Tibial artery (tissue), 4 donors: ENCODE measurements around the gene TPGS2.

Source experiments
- DNase-seq, 2 donors: peaks; one replicate each; pipeline ENCODE4 v3.0.0-alpha.2; 2019
- H3K27ac ChIP-seq, 2 donors: fragments of 200-600 bp; sonication (generic) in 1 of 2; 1 replicate in 1 of 2; 2 replicates in 1 of 2; pipeline ENCODE4 v1.5.1; 2018 to 2019; ENCODE audit warnings: mild to moderate bottlenecking in 1 of 2
- H3K27me3 ChIP-seq, 2 donors: fragments of 200-600 bp; sonication (generic) in 1 of 2; one replicate each; pipeline versions ENCODE4 v1.5.1 to v1.6.0; 2016 to 2019
- H3K36me3 ChIP-seq, 3 donors: fragments of 200-600 bp; sonication (generic) in 2 of 3; one replicate each; pipeline ENCODE4 v1.5.1; 2016 to 2019; ENCODE audit warnings: mild to moderate bottlenecking in 2 of 3
- H3K4me1 ChIP-seq, 4 donors: fragments of 200-600 bp; sonication (generic) in 2 of 4; 1 replicate in 3 of 4; 2 replicates in 1 of 4; pipeline ENCODE4 v1.5.1; 2016 to 2019
- H3K4me3 ChIP-seq, 2 donors: fragments of 200-600 bp; sonication (generic) in 1 of 2; 1 replicate in 1 of 2; 2 replicates in 1 of 2; pipeline ENCODE4 v1.5.1; 2018 to 2019; ENCODE audit warnings: mild to moderate bottlenecking in 2 of 2
- H3K9me3 ChIP-seq, 3 donors: fragments of 200-600 bp; sonication (generic) in 1 of 3; one replicate each; pipeline ENCODE4 v1.5.1; 2016 to 2019
- intact Hi-C: fragments of 100-400 bp; cut with DNase I; formaldehyde crosslinking; loops from one replicate; pipeline ENCODE4 v1.15.0; 2023; ENCODE audit warnings: low total_unique reads
- TF ChIP-seq, protein P1 (sequence below), 2 experiments: fragments of 200-600 bp in 1 of 2; fragments of 450-650 bp in 1 of 2; IDR thresholded peaks; one replicate each; pipeline ENCODE4 v1.5.1; 2017 to 2019; ENCODE audit warnings: antibody characterized with exemption in 2 of 2, mild to moderate bottlenecking in 1 of 2, moderate library complexity in 1 of 2

Gene TPGS2

DNA sequence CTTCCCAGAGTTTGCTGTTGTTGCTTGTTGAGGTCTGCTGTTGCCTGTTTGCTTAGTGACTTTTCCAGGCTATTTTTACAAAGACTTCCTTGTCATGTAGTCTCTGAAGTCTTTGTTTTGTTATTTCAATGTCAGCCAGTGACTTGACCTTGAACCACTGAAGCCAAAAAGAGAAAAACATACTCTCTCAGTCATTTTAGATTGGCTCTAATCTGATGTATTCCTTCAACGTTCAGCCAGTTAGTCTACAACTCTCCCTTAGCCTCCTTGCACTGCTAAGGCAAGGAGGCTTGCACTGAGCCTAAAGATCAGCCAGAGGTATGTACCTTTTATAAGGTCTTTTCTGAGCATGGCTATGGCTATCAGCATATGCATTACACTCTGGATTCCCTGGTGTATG, 28.0 kb upstream of the TPGS2 start:
- Histone ChIP-seq H3K4me3 (no peak overlapping the region), H3K27me3 (no peaks in the 10 kb centered on the region), H3K27ac (no peak overlapping the region), H3K36me3 (peaks cover 10 to 17% (median 12%) of the 10 kb centered on the region in 3 donors), H3K9me3 (peaks cover 0 to 13% (median 7%) of the 10 kb centered on the region in 3 donors), H3K4me1 (peaks cover 0 to 8% (median 5%) of the 10 kb centered on the region in 4 donors)
- intact Hi-C loops = no loop called here
- DNase-seq = no peak
- TF ChIP-seq, protein P1, sequence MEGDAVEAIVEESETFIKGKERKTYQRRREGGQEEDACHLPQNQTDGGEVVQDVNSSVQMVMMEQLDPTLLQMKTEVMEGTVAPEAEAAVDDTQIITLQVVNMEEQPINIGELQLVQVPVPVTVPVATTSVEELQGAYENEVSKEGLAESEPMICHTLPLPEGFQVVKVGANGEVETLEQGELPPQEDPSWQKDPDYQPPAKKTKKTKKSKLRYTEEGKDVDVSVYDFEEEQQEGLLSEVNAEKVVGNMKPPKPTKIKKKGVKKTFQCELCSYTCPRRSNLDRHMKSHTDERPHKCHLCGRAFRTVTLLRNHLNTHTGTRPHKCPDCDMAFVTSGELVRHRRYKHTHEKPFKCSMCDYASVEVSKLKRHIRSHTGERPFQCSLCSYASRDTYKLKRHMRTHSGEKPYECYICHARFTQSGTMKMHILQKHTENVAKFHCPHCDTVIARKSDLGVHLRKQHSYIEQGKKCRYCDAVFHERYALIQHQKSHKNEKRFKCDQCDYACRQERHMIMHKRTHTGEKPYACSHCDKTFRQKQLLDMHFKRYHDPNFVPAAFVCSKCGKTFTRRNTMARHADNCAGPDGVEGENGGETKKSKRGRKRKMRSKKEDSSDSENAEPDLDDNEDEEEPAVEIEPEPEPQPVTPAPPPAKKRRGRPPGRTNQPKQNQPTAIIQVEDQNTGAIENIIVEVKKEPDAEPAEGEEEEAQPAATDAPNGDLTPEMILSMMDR (IDR thresholded peaks at IDR 0.05) = no peak

DNA sequence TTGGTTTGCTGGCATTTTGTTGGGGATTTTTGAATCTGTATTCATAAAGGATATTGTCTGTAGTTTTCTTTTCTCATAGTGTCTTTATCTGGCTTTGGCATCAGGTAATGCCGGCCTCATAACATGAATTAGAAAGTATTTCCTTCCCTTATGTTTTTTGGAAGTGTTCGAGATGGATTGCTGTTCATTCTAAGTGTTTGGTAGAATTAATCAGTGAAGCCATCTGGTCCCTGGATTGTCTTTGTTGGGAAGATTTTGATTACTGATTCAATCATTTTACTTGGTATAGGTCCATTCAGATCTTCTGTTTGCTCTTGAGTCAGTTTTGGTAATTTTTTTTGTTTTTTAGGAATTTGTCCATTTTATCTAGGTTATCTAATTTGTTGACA, 22.4 kb upstream of the TPGS2 start:
- H3K4me1 ChIP-seq = peaks cover 0 to 5% (median 0%) of the 10 kb centered on the region in 4 donors
- peaks cover 0 to 15% (median 7%) of the 10 kb centered on the region in 3 donors for H3K9me3 ChIP-seq
- no peak for DNase-seq
- H3K36me3 ChIP-seq = peaks cover 10 to 14% (median 12%) of the 10 kb centered on the region in 3 donors
- intact Hi-C loops = no loop called here
- TF ChIP-seq, protein P1 (IDR thresholded peaks at IDR 0.05) = no peak
- H3K27me3 ChIP-seq = no peaks in the 10 kb centered on the region
- H3K4me3 ChIP-seq = no peak overlapping the region
- H3K27ac ChIP-seq = no peak overlapping the region

DNA sequence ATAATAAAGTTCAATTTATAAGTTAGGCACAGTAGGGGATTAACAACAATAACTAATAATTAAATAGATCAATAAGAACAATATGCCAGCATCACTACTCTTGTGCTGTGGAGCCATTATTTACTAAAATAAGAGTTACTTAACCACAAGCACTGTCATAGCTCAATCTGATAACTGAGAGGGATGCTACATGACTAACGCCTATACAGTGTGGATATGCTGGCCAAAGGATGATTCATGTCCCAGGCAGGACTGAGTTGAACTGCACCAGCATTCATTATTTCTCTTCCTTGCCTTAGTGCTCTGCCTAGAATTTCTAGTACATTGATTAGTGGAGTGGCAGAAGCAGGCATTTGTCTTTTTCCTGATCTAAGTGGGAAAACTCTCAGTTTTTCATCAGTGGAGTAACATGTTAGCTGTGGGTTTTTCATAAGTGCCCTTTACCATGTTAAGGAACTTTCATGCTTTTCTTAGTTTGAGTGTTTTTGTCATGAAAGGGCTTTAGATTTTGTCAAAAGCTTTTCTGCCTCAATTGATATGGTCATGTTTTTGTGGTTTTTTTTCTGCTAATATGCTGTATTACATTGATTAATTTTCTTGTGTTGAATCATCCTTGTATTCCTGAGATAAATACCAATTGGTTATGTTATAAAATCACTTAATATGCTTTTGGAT, 21.9 kb upstream of the TPGS2 start:
- H3K36me3 ChIP-seq = peaks cover 10 to 14% (median 12%) of the 10 kb centered on the region in 3 donors
- peaks cover 0 to 5% (median 0%) of the 10 kb centered on the region in 4 donors for H3K4me1 ChIP-seq
- no peaks in the 10 kb centered on the region for H3K27me3 ChIP-seq
- TF ChIP-seq, protein P1 (IDR thresholded peaks at IDR 0.05) = no peak
- no peak overlapping the region for H3K27ac ChIP-seq
- no peak overlapping the region for H3K4me3 ChIP-seq
- DNase-seq = no peak
- peaks cover 0 to 15% (median 7%) of the 10 kb centered on the region in 3 donors for H3K9me3 ChIP-seq
- intact Hi-C loops = no loop called here

DNA sequence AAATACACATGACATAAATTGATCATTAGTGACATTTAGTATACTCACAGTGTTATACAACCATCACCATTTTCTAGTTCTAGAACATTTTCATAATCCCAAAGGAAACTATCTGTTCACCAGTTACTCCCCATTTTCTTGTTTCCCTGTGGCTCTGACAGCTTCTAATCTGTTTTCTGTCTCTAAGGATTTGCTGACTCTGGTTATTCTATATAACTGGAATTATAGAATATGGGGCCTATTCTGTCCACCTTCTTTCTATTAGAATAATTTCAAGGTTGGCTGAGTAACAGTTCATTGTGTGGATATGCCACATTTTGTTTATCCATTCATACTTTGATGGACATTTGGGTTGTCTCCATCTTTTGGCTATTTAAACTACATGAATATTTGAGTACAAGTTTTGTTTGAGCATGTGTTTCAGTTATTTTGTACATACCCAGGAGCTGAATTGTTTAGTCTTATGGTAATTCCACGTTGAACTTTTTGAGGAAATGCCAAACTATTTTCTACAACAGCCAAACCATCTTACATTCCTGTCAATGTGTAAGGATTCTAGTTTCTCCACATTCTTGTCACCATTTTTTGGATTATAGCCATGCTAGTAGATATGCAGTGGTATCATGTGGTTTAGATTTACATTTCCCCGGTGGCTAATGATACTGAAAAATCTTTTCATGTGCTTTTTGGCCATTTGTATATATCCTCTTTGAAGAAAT, 20.6 kb upstream of the TPGS2 start:
- peaks cover 0 to 5% (median 0%) of the 10 kb centered on the region in 4 donors for H3K4me1 ChIP-seq
- peaks cover 0 to 15% (median 7%) of the 10 kb centered on the region in 3 donors for H3K9me3 ChIP-seq
- no peak for DNase-seq
- no peak overlapping the region for H3K4me3 ChIP-seq
- no peaks in the 10 kb centered on the region for H3K27me3 ChIP-seq
- H3K27ac ChIP-seq = no peak overlapping the region
- peaks cover 10 to 14% (median 12%) of the 10 kb centered on the region in 3 donors for H3K36me3 ChIP-seq
- intact Hi-C loops = no loop called here
- TF ChIP-seq, protein P1 (IDR thresholded peaks at IDR 0.05) = no peak

DNA sequence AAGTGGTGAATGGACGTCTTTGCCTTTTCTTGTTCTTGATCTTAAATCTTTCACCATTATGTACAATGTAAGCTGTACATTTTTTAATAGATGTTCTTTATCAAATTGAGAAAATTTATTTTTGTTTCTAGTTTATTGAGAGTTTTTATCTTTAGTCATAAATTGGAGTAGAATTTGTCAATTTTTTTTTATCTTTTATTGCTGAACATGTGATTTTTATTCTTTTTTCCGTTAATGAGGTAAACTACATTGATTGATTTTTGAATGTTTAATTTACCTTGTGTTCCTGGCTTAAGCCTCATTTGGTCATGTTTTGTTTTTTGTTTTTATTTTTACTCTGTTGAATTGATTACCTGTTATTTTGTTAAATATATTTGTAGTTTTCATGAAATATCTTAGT, 19.8 kb upstream of the TPGS2 start:
- H3K27me3 ChIP-seq = no peaks in the 10 kb centered on the region
- no peak for DNase-seq
- H3K4me3 ChIP-seq = no peak overlapping the region
- peaks cover 8 to 12% (median 10%) of the 10 kb centered on the region in 3 donors for H3K36me3 ChIP-seq
- H3K9me3 ChIP-seq = peaks cover 0 to 15% (median 7%) of the 10 kb centered on the region in 3 donors
- TF ChIP-seq, protein P1 (IDR thresholded peaks at IDR 0.05) = no peak
- H3K27ac ChIP-seq = no peak overlapping the region
- intact Hi-C loops = no loop called here
- H3K4me1 ChIP-seq = peaks cover 0 to 5% (median 0%) of the 10 kb centered on the region in 4 donors
